PC-3 (cell line): ENCODE results near the gene SLC22A1. TPM values are rescaled to one million over a fixed set of nuclear protein-coding genes. Genes with fewer than 3 reads are reported as not detected.

Experiments used
- ATAC-seq: fragments of 200-7000 bp; cut with Tn5 transposase; 2 replicates; pipeline ENCODE4 v1.9.1; 2020; ENCODE audit warnings: mild to moderate bottlenecking, moderate library complexity
- BruUV-seq: library from RNA; stranded (reverse); fragments of 400-500 nt; replicated peaks from 2 replicates; lab custom pipeline; 2021; lab: Mats Ljungman, UMichigan
- CTCF ChIA-PET: fragments of 300-600 bp; sonication (Branson Sonifier 250); formaldehyde crosslinking; loops from one replicate; lab custom pipeline; 2022; ENCODE audit warnings: antibody characterized with exemption; lab: Charles Lee
- POLR2A ChIA-PET: fragments of 300-600 bp; sonication (Branson Sonifier 250); formaldehyde crosslinking; loops from one replicate; lab custom pipeline; 2022; ENCODE audit warnings: antibody characterized with exemption; ENCODE audit not compliant: unreplicated experiment; lab: Charles Lee
- DNase-seq: peaks from one replicate; pipeline ENCODE4 v3.0.0-alpha.2; 2015
- H2AFZ ChIP-seq: fragments of 300-600 bp; sonication (generic); 2 replicates; pipeline ENCODE4 v1.6.0; 2016; ENCODE audit warnings: antibody characterized with exemption, low read length
- H3F3A ChIP-seq: fragments of 300-600 bp; sonication (generic); one replicate; pipeline ENCODE4 v1.6.0; 2017; ENCODE audit warnings: antibody characterized with exemption, low read length, control low read depth, mild to moderate bottlenecking; ENCODE audit not compliant: unreplicated experiment
- H3K27ac ChIP-seq: fragments of 300-600 bp; sonication (generic); 2 replicates; pipeline ENCODE4 v1.5.1; 2016; ENCODE audit warnings: mild to moderate bottlenecking, low read length
- H3K27me3 ChIP-seq: fragments of 300-600 bp; sonication (generic); 2 replicates; pipeline ENCODE4 v1.6.1; 2016; ENCODE audit warnings: low read length, mixed read lengths
- H3K36me3 ChIP-seq: fragments of 300-600 bp; sonication (generic); 2 replicates; pipeline ENCODE4 v1.6.1; 2016; ENCODE audit warnings: low read depth, mixed run types, low read length, mixed read lengths
- H3K4me1 ChIP-seq: fragments of 300-600 bp; sonication (generic); 2 replicates; pipeline ENCODE4 v1.5.1; 2016; ENCODE audit warnings: low read length; ENCODE audit not compliant: insufficient read depth
- H3K4me2 ChIP-seq: fragments of 300-600 bp; sonication (generic); 2 replicates; pipeline ENCODE4 v1.6.0; 2016; ENCODE audit warnings: low read length
- H3K4me3 ChIP-seq: fragments of 300-600 bp; sonication (generic); 2 replicates; pipeline ENCODE4 v1.5.1; 2016; ENCODE audit warnings: mild to moderate bottlenecking, low read length, mixed read lengths
- H3K79me2 ChIP-seq: fragments of 300-600 bp; sonication (generic); 2 replicates; pipeline ENCODE4 v1.6.1; 2017; ENCODE audit warnings: low read length, mixed read lengths
- H3K9ac ChIP-seq: fragments of 300-600 bp; sonication (generic); 2 replicates; pipeline ENCODE4 v1.6.0; 2016; ENCODE audit warnings: mild to moderate bottlenecking, low read length
- H3K9me2 ChIP-seq: fragments of 300-600 bp; sonication (generic); replicated peaks from 2 replicates; pipeline ENCODE4 v1.6.1; 2016; ENCODE audit warnings: mixed run types, low read length, mixed read lengths
- H3K9me3 ChIP-seq: fragments of 300-600 bp; sonication (generic); 2 replicates; pipeline ENCODE4 v1.6.1; 2016; ENCODE audit warnings: low read length, mixed read lengths
- H4K20me1 ChIP-seq: fragments of 300-600 bp; sonication (generic); 2 replicates; pipeline ENCODE4 v1.6.1; 2016; ENCODE audit warnings: low read length, mixed read lengths
- EZH2 ChIP-seq: fragments of 300-600 bp; sonication (generic); IDR thresholded peaks from one replicate; pipeline ENCODE4 v1.6.1; 2017; ENCODE audit warnings: antibody characterized with exemption, mild to moderate bottlenecking, low read length; ENCODE audit not compliant: unreplicated experiment
- EZH2phosphoT487 ChIP-seq: fragments of 300-600 bp; sonication (generic); IDR thresholded peaks from 2 replicates; pipeline ENCODE4 v1.6.1; 2018; ENCODE audit warnings: mild to moderate bottlenecking, antibody characterized with exemption, low read length, borderline replicate concordance
- intact Hi-C: fragments of 100-400 bp; cut with micrococcal nuclease; formaldehyde crosslinking; loops from 2 replicates; pipeline ENCODE4 v1.9.0; 2023
- total RNA-seq: library from RNA; depleted of rRNA; stranded (reverse); fragments of >200 nt; gene quantifications from 2 replicates; pipeline ENCODE4 v1.2.3, GENCODE V29; 2014
- TF ChIP-seq, protein P1 (sequence below): fragments of 300-600 bp; sonication (generic); conservative IDR thresholded peaks from 2 replicates; pipeline ENCODE4 v1.5.1; 2017; ENCODE audit warnings: antibody characterized with exemption, low read depth, mild to moderate bottlenecking, low read length

The SLC22A1 gene
- total RNA-seq, 1 experiment from 2014 or later = 10.2 TPM

DNA sequence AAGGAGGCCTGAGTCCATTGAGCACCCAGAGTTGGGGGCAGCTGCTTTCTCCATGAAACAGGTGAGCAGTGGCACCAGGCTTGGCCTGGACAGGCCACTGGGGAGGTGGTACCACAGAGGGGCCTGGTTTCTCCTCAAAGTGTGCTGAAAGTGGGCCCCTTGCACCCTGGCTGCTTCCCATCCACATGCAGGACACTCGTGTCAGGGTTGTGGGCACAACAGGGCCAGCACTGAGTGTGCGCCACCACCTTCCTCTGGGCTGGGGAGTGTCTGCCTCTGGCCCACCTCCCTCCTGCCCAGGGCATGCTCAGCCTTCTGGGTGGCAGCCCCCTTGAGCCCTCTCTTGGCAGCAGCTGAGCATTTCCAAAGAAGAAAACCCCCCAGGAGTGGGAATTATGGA lies 5.2 kb upstream of the SLC22A1 start:
- H3K27me3 ChIP-seq = no peaks in the 10 kb centered on the region
- no peaks in the 10 kb centered on the region for H3F3A ChIP-seq
- no peak overlapping the region for H3K4me3 ChIP-seq
- no peaks in the 10 kb centered on the region for H3K9me3 ChIP-seq
- ATAC-seq (no peak), DNase-seq (no peak)
- TF ChIP-seq EZH2phosphoT487 (no peak), EZH2 (no peak)
- TF ChIP-seq, protein P1, sequence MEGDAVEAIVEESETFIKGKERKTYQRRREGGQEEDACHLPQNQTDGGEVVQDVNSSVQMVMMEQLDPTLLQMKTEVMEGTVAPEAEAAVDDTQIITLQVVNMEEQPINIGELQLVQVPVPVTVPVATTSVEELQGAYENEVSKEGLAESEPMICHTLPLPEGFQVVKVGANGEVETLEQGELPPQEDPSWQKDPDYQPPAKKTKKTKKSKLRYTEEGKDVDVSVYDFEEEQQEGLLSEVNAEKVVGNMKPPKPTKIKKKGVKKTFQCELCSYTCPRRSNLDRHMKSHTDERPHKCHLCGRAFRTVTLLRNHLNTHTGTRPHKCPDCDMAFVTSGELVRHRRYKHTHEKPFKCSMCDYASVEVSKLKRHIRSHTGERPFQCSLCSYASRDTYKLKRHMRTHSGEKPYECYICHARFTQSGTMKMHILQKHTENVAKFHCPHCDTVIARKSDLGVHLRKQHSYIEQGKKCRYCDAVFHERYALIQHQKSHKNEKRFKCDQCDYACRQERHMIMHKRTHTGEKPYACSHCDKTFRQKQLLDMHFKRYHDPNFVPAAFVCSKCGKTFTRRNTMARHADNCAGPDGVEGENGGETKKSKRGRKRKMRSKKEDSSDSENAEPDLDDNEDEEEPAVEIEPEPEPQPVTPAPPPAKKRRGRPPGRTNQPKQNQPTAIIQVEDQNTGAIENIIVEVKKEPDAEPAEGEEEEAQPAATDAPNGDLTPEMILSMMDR = no peak
- H3K4me1 ChIP-seq = no peaks in the 10 kb centered on the region
- ChIA-PET CTCF (no interaction called here), POLR2A (no interaction called here)
- BruUV-seq = no TSS peak
- no peaks in the 10 kb centered on the region for H3K36me3 ChIP-seq
- H2AFZ ChIP-seq = no peak overlapping the region
- no peak overlapping the region for H3K27ac ChIP-seq
- no peak overlapping the region for H3K9ac ChIP-seq
- intact Hi-C loops = no loop called here
- H3K9me2 ChIP-seq = no peaks in the 10 kb centered on the region
- no peaks in the 10 kb centered on the region for H3K79me2 ChIP-seq
- H4K20me1 ChIP-seq = no peaks in the 10 kb centered on the region
- H3K4me2 ChIP-seq = no peak overlapping the region

DNA sequence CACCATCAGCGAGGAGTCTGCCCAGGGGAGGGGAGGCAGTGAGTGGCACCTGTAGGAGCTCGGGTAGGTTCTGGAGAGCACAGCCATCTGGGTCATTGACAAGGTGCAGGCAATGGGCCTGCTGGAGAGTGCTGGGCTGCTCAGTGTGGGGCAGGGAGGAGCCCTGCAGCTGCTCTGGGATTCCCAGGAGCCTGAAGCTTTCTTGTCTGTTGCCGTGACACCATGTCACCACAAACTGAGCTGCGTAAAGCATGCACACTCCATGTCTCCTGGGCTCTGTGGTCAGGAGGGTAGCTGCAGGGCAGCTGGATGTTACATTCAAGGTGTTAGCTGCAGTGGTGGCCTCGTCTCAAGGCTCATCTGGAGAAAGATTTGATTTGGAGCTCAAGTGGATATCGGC lies 4.5 kb upstream of the SLC22A1 start:
- Histone ChIP-seq H3K27me3 (no peaks in the 10 kb centered on the region), H3K9me2 (no peaks in the 10 kb centered on the region), H3K4me1 (no peaks in the 10 kb centered on the region), H3K4me3 (no peak overlapping the region), H4K20me1 (no peaks in the 10 kb centered on the region), H3K9ac (no peak overlapping the region), H2AFZ (no peak overlapping the region), H3K79me2 (no peaks in the 10 kb centered on the region), H3K27ac (no peak overlapping the region), H3F3A (no peaks in the 10 kb centered on the region), H3K36me3 (no peaks in the 10 kb centered on the region), H3K9me3 (no peaks in the 10 kb centered on the region), H3K4me2 (no peak overlapping the region)
- BruUV-seq = no TSS peak
- TF ChIP-seq EZH2 = no peak
- TF ChIP-seq, protein P1 = no peak
- TF ChIP-seq EZH2phosphoT487 = no peak
- no peak for ATAC-seq
- intact Hi-C loops = no loop called here
- ChIA-PET CTCF (no interaction called here), POLR2A (no interaction called here)
- DNase-seq = no peak

DNA sequence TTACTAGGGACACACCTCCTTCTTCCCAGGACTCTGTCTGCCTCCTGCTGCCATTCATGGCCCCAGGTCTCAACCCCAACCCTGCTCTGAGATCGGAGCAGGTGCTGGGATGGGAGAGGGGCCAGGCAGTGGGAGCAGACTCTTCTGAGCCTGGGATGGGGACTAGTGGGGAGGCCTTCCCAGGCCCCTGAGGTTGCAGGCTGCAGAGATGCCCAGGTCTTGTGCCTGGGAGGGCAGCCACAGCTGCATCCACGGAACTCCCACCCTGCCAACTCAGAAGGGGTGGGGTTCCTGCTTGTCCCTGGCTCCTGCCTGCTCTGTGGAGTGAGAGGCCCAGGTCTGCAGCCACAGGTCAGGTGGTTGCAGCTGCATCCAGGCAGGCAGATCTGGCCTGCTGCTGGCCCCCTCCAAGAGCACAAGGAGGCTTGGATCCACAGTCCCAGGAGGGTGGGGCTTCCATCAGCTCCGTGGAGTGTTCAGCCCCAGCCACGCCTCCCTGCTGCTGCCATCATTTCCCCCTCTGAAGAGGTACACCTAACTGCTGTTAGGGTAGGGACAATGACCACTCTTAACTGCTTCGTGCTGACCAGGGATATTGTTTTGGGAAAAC lies 2.9 kb upstream of the SLC22A1 start:
- Histone ChIP-seq H3K9ac (no peak overlapping the region), H3K4me1 (no peaks in the 10 kb centered on the region), H3K36me3 (no peaks in the 10 kb centered on the region), H2AFZ (no peak overlapping the region), H3K9me2 (no peaks in the 10 kb centered on the region), H4K20me1 (no peaks in the 10 kb centered on the region), H3K4me3 (no peak overlapping the region), H3K79me2 (no peaks in the 10 kb centered on the region), H3K27ac (no peak overlapping the region), H3K4me2 (no peak overlapping the region), H3K27me3 (no peaks in the 10 kb centered on the region), H3F3A (no peaks in the 10 kb centered on the region), H3K9me3 (no peaks in the 10 kb centered on the region)
- ATAC-seq = no peak
- POLR2A ChIA-PET = no interaction called here
- no peak for DNase-seq
- TF ChIP-seq, protein P1 = no peak
- TF ChIP-seq EZH2phosphoT487 (no peak), EZH2 (no peak)
- no TSS peak for BruUV-seq
- CTCF ChIA-PET = no interaction called here
- intact Hi-C loops = no loop called here
